Ureter (tissue), 1 donor: ENCODE data around the gene DGCR6. TPM values are rescaled to one million over a fixed set of nuclear protein-coding genes. Genes with fewer than 3 reads are reported as not detected.
"Not testable (repeated sequence)": the region's sequence is repeated elsewhere in the genome, so short reads cannot be mapped to it uniquely, and the experiment has no call there.

ENCODE experiments used
- DNase-seq: peaks from one replicate; pipeline ENCODE4 v3.0.0-alpha.2; 2020; ENCODE audit warnings: low spot score
- total RNA-seq: library from RNA; stranded (reverse); gene quantifications from one replicate; pipeline ENCODE4 v1.2.4, GENCODE V29; 2023
- donor health status: DM: yes; HTN: yes; CAD: no.

The DGCR6 gene
- total RNA-seq, 1 donor from 2014 or later, result 1.7 TPM

- DNase-seq, result no peak
Observed at GRCh38 chr22:18931905-18932652, 26.0 kb downstream of the DGCR6 start.

- DNase-seq, result no peak
Observed at GRCh38 chr22:18933914-18934313, 27.8 kb downstream of the DGCR6 start.

- DNase-seq, result not testable (repeated sequence)
Observed at GRCh38 chr22:18934688-18935087, 28.6 kb downstream of the DGCR6 start.

- DNase-seq, result no peak
Observed at GRCh38 chr22:18935889-18936529, 29.9 kb downstream of the DGCR6 start, which contains the start of gene PRODH. TSS of gene PRODH (minus strand) at chr22:18936293. CDS start at chr22:18936287, 6 bp downstream.

- DNase-seq, result not testable (repeated sequence)
Observed at GRCh38 chr22:18938691-18939090, 32.6 kb downstream of the DGCR6 start.

- DNase-seq, result not testable (repeated sequence)
Observed at GRCh38 chr22:18947105-18947504, 41.0 kb downstream of the DGCR6 start.

GRCh38 chr22:18947905-18948304 is 41.8 kb downstream of the DGCR6 start:
- peak; percentile 33 for DNase-seq

GRCh38 chr22:18950141-18950540 is 44.0 kb downstream of the DGCR6 start:
- DNase-seq, result peak; percentile 29

GRCh38 chr22:18952022-18952421 is 45.9 kb downstream of the DGCR6 start:
- DNase-seq, result peak; percentile 6

- DNase-seq, result peak; percentile 20
Observed at GRCh38 chr22:18953128-18953527, 47.0 kb downstream of the DGCR6 start.

GRCh38 chr22:18954303-18954989 is 48.3 kb downstream of the DGCR6 start:
- peak; percentile 70 for DNase-seq

- DNase-seq, result peak; percentile 38
Observed at GRCh38 chr22:18954990-18955571, 49.0 kb downstream of the DGCR6 start.

GRCh38 chr22:18955696-18956095 is 49.6 kb downstream of the DGCR6 start:
- peak; percentile 35 for DNase-seq

- DNase-seq, result peak; percentile 15
Observed at GRCh38 chr22:18956121-18956895, 50.2 kb downstream of the DGCR6 start.

GRCh38 chr22:18956956-18957355 is 50.8 kb downstream of the DGCR6 start:
- peak; percentile 27 for DNase-seq

- DNase-seq, result peak; percentile 14
Observed at GRCh38 chr22:18957621-18958320, 51.7 kb downstream of the DGCR6 start.

GRCh38 chr22:18958321-18958705 is 52.2 kb downstream of the DGCR6 start:
- DNase-seq, result peak; percentile 39

- DNase-seq, result not testable (repeated sequence)
Observed at GRCh38 chr22:18958738-18959137, 52.6 kb downstream of the DGCR6 start.

GRCh38 chr22:18959266-18959665 is 53.1 kb downstream of the DGCR6 start:
- DNase-seq, result not testable (repeated sequence)

- not testable (repeated sequence) for DNase-seq
Observed at GRCh38 chr22:18959741-18960140, 53.6 kb downstream of the DGCR6 start.
